Esophagus muscularis mucosa (tissue), 4 donors: ENCODE data around the gene C12orf60. TPM values are rescaled to one million over a fixed set of nuclear protein-coding genes. Genes with fewer than 3 reads are reported as not detected.

Experiments used
- DNase-seq: peaks from one replicate; pipeline ENCODE4 v3.0.0-alpha.2; 2017; ENCODE audit errors: extremely low spot score
- H3K27ac ChIP-seq, 4 donors: fragments of 200-600 bp; sonication (generic); replicated peaks in 1 of 4; 1 replicate in 3 of 4; 2 replicates in 1 of 4; pipeline ENCODE4 v1.5.1; 2016 to 2019; ENCODE audit warnings: mild to moderate bottlenecking in 1 of 4
- H3K27me3 ChIP-seq, 4 donors: fragments of 200-600 bp; sonication (generic); one replicate each; pipeline versions ENCODE4 v1.5.1 to v1.6.0; 2016 to 2019
- H3K36me3 ChIP-seq, 4 donors: fragments of 200-600 bp; sonication (generic); one replicate each; pipeline ENCODE4 v1.5.1; 2016 to 2019
- H3K4me1 ChIP-seq, 4 donors: fragments of 200-600 bp; sonication (generic); one replicate each; pipeline ENCODE4 v1.5.1; 2016 to 2019
- H3K4me3 ChIP-seq, 4 donors: fragments of 200-600 bp; sonication (generic); 1 replicate in 2 of 4; 2 replicates in 2 of 4; pipeline ENCODE4 v1.5.1; 2016 to 2019; ENCODE audit warnings: mild to moderate bottlenecking in 4 of 4, moderate library complexity in 1 of 4
- H3K9me3 ChIP-seq, 4 donors: fragments of 200-600 bp; sonication (generic); 1 replicate in 3 of 4; 2 replicates in 1 of 4; pipeline ENCODE4 v1.5.1; 2016 to 2019
- EP300 ChIP-seq: sonication (generic); formaldehyde crosslinking; IDR thresholded peaks from one replicate; pipeline ENCODE4 v1.6.1; 2017; ENCODE audit warnings: antibody characterized with exemption
- POLR2A ChIP-seq: fragments of 450-650 bp; IDR thresholded peaks from one replicate; pipeline ENCODE4 v1.6.1; 2017; ENCODE audit warnings: antibody characterized with exemption, moderate library complexity, mild to moderate bottlenecking, low read depth
- POLR2AphosphoS5 ChIP-seq, 2 donors: sonication (generic); formaldehyde crosslinking; IDR thresholded peaks; one replicate each; pipeline ENCODE4 v1.6.1; 2017; ENCODE audit warnings: antibody characterized with exemption in 2 of 2
- WGBS: methylation state at CpG from one replicate; pipeline ENCODE4 v1.1.5; 2018; 5-methylcytosine and 5-hydroxymethylcytosine counted together
- intact Hi-C: fragments of 100-400 bp; cut with DNase I; formaldehyde crosslinking; loops from one replicate; pipeline ENCODE4 v1.15.1; 2023
- total RNA-seq, 4 donors: library from RNA; depleted of rRNA; stranded (reverse); fragments of >200 nt; gene quantifications; one replicate each; pipeline versions ENCODE4 v1.1.0 to v1.2.1, GENCODE V29; 2016
- TF ChIP-seq, protein P1 (sequence below), 3 experiments: fragments of 200-600 bp in 2 of 3; fragments of 450-650 bp in 1 of 3; sonication (generic) in 2 of 3; IDR thresholded peaks; one replicate each; pipeline ENCODE4 v1.5.1; 2017 to 2019; ENCODE audit warnings: antibody characterized with exemption in 3 of 3, mild to moderate bottlenecking in 2 of 3, moderate library complexity in 1 of 3

Gene C12orf60
- total RNA-seq, 4 donors from 2014 or later, result 0.66 to 2.1 (median 1.1) TPM

DNA sequence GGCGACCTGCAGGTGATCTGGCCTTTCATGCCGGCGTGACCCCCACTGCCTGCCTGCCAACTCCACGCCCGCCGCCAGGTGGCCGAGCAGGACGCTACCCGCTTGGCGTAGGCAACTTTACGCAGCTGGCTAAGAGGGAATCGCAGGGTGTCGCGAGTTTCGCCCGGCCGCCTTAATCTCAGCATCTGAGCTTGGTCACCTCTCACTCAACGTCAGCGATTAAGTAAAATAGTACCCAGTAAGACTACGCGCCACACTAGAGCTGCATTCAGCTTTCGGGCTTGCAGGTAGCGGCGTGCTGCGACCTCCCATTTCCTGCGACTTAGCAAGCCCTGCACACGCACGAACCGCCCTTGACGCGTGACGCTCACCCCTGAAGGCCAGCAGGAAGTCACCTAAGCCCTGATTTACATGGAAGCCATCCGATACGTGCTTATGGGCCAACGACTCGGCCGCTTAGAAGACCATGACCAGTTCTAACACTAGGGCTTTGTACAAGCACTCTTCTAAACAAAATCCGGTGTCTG is 33.4 kb upstream of the C12orf60 start:
- intact Hi-C loops, result loop anchor here (5.0 to 10.0 kb wide), 2 partner anchors 32 to 405 kb away; partner anchors contain the start of genes ATF7IP, C12orf60 and WBP11

DNA sequence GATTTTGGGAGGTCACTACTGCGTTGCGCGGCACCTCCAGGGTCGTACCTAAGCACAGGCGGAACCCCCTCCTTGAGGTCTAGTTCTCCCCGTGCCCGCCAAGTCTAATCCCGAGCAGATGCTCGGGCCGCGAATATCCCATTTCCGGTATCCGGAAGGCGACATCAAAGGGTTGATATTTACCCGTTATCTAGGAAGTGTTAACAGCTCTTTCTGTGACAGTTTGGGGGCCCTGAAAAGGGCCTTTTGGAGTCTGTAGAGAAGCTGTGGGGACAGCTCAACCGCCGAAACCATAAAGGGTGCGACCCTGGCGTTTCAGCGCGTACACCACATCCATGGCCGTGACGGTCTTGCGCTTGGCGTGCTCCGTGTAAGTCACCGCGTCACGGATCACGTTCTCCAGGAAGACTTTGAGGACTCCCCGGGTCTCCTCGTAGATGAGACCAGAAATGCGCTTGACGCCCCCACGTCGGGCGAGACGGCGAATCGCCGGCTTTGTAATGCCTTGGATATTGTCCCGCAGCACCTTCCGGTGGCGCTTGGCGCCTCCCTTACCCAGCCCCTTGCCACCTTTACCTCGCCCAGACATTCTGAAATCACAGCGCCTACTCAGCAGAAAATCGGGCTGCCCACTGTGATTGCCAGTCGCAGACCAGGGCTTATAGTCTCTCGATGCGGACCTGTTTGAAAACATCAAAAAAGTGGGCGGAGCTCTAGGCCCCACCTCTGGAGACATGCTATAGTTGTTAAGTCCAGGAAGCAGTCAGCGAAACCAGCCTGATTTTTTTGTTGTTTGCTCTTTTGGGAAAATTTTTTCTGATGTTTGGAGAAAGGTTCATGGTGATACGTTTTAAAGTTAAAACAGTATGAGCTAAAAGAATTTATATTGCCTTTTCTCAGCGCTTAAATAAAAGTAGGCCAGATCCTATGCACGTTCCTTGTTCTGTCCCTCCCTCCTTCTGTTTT is 32.7 kb upstream of the C12orf60 start:
- intact Hi-C loops, result loop anchor here (10.0 kb wide), 1 partner anchor 406 kb away; the partner anchor contains the start of gene ATF7IP

More for the DNA sequence above, 33.4 kb upstream of the C12orf60 start:
- peaks cover 5 to 42% (median 38%) of the 10 kb centered on the region in 4 donors for H3K4me1 ChIP-seq
- H3K36me3 ChIP-seq, result no peaks in the 10 kb centered on the region
- peak; percentile 95 for DNase-seq
- no peaks in the 10 kb centered on the region for H3K9me3 ChIP-seq
- H3K27ac ChIP-seq, result peak overlapping the region; percentile 93 to 98 (median 94)
- WGBS, result 0% methylated on average over 4 of the region's 38 CpGs
- H3K4me3 ChIP-seq, result peak overlapping the region; percentile 74 to 85 (median 80)
- H3K27me3 ChIP-seq, result no peaks in the 10 kb centered on the region
- TF ChIP-seq EP300 (no peak), POLR2A (no peak), POLR2AphosphoS5 (IDR thresholded peaks at IDR 0.05) (peak; percentile 62 to 74)
- TF ChIP-seq, protein P1, sequence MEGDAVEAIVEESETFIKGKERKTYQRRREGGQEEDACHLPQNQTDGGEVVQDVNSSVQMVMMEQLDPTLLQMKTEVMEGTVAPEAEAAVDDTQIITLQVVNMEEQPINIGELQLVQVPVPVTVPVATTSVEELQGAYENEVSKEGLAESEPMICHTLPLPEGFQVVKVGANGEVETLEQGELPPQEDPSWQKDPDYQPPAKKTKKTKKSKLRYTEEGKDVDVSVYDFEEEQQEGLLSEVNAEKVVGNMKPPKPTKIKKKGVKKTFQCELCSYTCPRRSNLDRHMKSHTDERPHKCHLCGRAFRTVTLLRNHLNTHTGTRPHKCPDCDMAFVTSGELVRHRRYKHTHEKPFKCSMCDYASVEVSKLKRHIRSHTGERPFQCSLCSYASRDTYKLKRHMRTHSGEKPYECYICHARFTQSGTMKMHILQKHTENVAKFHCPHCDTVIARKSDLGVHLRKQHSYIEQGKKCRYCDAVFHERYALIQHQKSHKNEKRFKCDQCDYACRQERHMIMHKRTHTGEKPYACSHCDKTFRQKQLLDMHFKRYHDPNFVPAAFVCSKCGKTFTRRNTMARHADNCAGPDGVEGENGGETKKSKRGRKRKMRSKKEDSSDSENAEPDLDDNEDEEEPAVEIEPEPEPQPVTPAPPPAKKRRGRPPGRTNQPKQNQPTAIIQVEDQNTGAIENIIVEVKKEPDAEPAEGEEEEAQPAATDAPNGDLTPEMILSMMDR (IDR thresholded peaks at IDR 0.05), result peak; percentile 77 to 85 (median 84)

DNA sequence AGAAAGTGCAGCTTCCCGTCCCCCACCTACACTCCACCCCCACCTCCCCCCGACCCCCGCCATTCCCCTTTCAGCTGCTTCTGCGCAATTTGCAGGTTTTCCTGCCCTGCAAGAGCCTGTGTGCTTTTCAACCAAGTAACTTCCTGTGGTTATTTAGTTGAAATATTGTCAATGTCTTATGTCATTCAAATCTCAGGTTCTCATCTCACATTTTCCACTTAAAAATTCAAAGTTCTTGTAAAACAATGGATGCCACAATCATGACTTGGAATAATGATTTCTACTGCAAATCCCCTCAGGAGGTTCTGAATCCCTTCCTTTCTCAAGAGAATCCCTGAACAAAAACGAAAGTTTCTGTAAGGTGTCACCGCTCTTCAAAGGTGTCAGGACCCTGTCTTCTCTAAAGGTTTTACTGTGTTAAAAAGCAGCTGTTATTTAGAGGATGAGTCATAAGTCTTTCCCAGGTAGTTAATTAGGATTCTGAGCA is 31.8 kb upstream of the C12orf60 start:
- WGBS, result 29% methylated on average over 6 of the region's 6 CpGs
- peaks cover 8 to 56% (median 51%) of the 10 kb centered on the region in 4 donors for H3K4me1 ChIP-seq

More for the DNA sequence above, 32.7 kb upstream of the C12orf60 start:
- under 1% methylated on average over 42 of the region's 56 CpGs for WGBS
- H3K27me3 ChIP-seq, result no peaks in the 10 kb centered on the region
- peaks cover 5 to 47% (median 44%) of the 10 kb centered on the region in 4 donors for H3K4me1 ChIP-seq
- no peaks in the 10 kb centered on the region for H3K36me3 ChIP-seq
- peak; percentile 99 for DNase-seq
- peak overlapping the region; percentile 93 to 98 (median 94) for H3K27ac ChIP-seq
- TF ChIP-seq, protein P1 (IDR thresholded peaks at IDR 0.05), result no peak
- peak; percentile 94 to 99 for TF ChIP-seq POLR2AphosphoS5 (IDR thresholded peaks at IDR 0.05)
- TF ChIP-seq POLR2A, result peak; percentile 90
- TF ChIP-seq EP300, result no peak
- no peaks in the 10 kb centered on the region for H3K9me3 ChIP-seq
- H3K4me3 ChIP-seq, result peak overlapping the region; percentile 74 to 85 (median 80)

DNA sequence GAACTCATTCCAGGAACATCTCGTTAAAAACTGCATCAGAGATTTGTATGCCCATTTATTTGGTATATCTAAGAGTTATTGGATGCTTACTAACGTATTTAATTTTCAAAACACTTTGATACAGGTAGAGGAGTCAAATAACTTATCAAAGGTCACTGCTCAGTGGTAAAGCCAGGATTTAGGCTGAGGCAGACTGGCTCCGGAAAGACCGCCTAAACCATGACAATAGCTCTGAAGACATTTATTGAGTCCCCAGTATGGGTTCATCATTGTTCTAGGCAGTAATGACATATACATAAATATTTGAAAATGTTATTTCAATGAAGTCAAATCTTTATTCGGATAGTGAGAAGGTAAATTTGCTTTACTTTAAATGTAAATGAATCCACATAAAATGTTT is 30.5 kb upstream of the C12orf60 start:
- H3K27me3 ChIP-seq, result no peaks in the 10 kb centered on the region
- H3K9me3 ChIP-seq, result no peaks in the 10 kb centered on the region
- no peak overlapping the region for H3K4me3 ChIP-seq
- H3K27ac ChIP-seq, result no peak overlapping the region
- H3K4me1 ChIP-seq, result peaks cover 8 to 51% (median 42%) of the 10 kb centered on the region in 4 donors
- H3K36me3 ChIP-seq, result no peaks in the 10 kb centered on the region
- WGBS, result 86% methylated on average over 5 of the region's 5 CpGs
- TF ChIP-seq, protein P1 (IDR thresholded peaks at IDR 0.05), result no peak
- TF ChIP-seq POLR2A (no peak), EP300 (no peak), POLR2AphosphoS5 (IDR thresholded peaks at IDR 0.05) (no peak)
- DNase-seq, result no peak
- intact Hi-C loops, result loop anchor here (10.0 kb wide), 1 partner anchor 408 kb away; the partner anchor contains the start of gene ATF7IP

More for the DNA sequence above, 31.8 kb upstream of the C12orf60 start:
- H3K27me3 ChIP-seq, result no peaks in the 10 kb centered on the region
- no peak for DNase-seq
- H3K36me3 ChIP-seq, result no peaks in the 10 kb centered on the region
- peak overlapping the region; percentile 93 to 98 (median 94) for H3K27ac ChIP-seq
- TF ChIP-seq, protein P1 (IDR thresholded peaks at IDR 0.05), result no peak
- no peak for TF ChIP-seq POLR2A
- no peak for TF ChIP-seq POLR2AphosphoS5 (IDR thresholded peaks at IDR 0.05)
- no peak for TF ChIP-seq EP300
- no peaks in the 10 kb centered on the region for H3K9me3 ChIP-seq
- peak overlapping the region; percentile 74 to 85 (median 80) for H3K4me3 ChIP-seq
- intact Hi-C loops, result loop anchor here (10.0 kb wide), 1 partner anchor 407 kb away; the partner anchor contains the start of gene ATF7IP
